Stimulated activated CD8-positive, alpha-beta memory T cell treated with anti-CD3 and anti-CD28 coated beads, Interleukin-4, amount 100 ng/mL, for 24 hours (primary cell): ENCODE results near the gene RPS14.

Experiments used
- DNase-seq: peaks from one replicate; pipeline ENCODE4 v3.0.0-alpha.2; 2020; ENCODE audit warnings: low read depth

RPS14 gene

GRCh38 chr5:150413176-150413901 lies 36.2 kb downstream of the RPS14 start:
- no peak for DNase-seq

DNA sequence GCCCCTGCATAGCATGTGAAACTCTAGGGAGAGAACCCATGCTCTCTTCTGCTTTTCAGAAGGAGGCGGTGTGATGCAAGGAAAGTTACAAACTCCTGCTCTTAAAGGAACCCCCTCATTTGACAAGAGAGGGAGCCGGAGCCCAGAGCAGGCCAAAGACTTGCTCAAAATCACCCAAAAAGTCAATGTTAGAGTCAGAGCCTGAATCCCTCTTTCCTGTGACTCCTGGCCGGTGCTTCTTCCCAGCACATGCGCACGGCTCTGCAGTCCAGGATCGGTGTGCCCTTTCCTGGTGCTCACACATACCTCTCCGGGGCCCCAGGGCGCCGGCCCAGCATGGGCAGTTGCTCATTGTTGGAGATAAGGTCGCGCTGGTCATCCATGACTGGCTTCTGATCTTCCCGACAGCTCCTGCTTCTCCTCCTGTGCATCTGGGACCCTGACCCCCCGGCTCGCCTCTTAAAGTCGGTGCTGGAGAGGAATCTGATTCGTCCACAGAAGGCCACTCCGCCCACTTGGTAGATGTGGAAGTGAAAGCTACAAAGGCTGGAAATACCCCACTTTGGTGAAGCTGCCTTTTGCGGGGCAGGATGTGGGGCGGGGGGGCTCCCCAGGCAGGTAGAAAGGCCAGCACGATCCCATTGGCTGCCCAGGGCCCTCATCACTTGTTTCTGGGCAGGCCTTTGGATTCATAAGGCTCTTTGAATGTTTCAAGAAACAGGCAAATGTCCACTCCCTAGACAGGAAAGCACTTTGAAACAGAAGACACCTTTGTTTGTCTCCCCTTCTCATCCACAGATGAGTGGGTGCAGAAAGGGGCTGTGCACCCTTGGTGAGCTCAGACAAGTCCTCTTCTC lies 37.0 kb downstream of the RPS14 start, which contains the start of gene CD74:
CD74 (minus strand) TSS at position 592 of the 857 bp plus-strand sequence; CDS start at position 431, 161 bp downstream.
- DNase-seq = peak; percentile 87

- DNase-seq = peak; percentile 43
Measured at GRCh38 chr5:150411245-150411979, 38.1 kb downstream of the RPS14 start.

GRCh38 chr5:150410524-150411244 lies 38.9 kb downstream of the RPS14 start:
- no peak for DNase-seq

DNA sequence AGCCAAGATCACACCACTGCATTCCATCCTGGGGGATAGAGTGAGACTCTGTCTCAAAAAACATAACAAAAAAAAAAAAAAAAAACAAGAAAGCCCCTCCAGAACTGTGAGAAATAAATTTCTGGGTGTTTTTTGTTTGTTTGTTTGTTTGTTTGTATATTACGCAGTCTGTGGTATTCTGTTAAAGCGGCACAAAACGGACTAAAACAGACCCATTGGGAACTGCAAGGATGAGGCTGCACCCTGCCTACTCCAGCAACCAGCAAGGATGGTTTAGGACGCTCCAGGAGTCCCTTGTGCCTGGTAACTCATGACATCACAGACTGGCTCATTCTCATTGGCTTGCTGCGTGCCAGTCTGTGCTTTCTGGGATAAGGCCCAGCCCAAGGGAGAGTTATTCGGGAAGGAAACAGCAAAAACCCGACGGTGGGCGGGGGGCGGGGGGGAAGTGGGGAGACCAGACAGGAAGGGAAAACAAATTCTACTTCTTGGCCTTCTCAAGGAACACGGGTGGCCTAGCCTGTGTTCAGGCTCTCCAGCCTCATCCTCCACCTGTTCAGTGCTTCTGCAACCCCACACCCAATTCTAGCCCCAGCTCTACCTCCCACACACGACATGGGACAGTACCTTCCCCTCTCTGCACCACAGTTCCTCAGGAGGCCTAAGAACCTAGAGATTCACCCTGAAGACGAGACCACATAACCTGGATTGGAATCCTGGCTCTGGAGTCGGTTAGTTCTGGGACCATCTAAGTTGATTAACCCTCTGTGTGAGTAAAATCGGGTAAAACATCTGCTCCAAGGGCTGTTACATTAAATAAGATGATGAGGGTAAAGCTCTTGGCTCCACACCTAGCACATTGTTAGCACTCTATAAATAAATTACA lies 39.7 kb downstream of the RPS14 start:
- DNase-seq = no peak

GRCh38 chr5:150408231-150408943 lies 41.2 kb downstream of the RPS14 start:
- no peak for DNase-seq

- no peak for DNase-seq
Measured at GRCh38 chr5:150407096-150407720, 42.3 kb downstream of the RPS14 start.

GRCh38 chr5:150406723-150407095 lies 42.8 kb downstream of the RPS14 start:
- no peak for DNase-seq

GRCh38 chr5:150406103-150406722 lies 43.3 kb downstream of the RPS14 start:
- DNase-seq = no peak

DNA sequence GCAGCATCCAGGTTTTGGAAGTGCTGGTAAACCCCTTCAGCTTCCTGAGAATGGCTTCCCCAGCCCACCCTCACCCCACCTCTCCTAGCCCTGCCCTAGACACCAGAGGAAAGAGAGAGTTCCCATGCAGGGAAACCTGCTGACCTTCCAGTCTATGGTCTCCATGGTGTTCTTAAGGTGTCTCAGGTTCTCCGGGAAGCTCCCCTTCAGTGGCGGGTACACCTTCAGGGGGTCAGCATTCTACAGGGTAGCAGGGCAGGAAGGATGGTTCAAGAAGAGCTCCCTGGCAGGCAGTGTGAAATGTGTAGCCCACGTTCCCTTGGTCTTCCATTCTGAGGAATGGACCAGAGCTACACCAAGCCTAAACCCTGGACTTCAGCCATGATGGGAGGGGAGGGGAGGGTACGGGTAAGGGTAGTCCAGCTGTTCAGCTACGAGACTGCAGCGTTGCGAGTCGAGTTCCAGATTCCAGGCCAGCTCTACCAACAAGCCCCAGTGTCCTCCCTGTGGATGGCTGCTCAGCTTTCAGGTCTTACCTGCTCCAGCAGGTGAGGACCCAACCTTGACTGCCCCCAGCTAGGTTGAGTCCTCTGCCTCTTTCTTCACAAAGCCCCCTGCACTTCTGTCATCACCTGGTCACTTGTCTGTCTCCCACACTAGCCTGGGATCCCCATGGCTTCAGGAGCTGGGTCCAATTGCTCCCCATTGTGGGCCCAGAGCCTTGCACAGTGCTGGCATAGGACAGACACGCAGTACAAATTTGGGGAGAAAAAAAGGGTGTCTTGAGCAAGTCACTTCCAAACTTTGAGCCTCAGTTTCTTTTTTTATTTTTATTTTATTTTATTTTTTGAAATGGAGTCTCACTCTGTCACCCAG lies 44.4 kb downstream of the RPS14 start:
- no peak for DNase-seq

- DNase-seq = no peak
Measured at GRCh38 chr5:150404535-150404934, 45.0 kb downstream of the RPS14 start.

DNA sequence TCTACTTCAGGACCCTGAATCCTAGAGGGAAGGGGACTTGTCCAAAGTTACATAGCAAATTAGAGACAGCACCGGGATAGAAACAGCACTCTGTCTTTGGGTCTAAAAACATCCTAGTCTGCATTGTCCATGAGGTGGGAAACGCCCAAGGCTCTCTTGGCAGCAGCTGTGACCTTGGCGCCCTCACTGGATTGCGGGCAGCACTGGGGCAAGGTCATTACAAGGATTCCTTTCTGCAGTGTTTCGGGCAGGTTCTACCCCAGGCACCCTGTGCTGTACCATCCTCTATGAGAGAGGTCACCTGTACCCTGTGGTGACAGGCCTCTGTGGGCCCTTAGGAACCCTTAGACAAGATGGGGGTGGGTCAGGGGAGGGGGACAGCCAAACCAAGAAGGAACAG lies 45.4 kb downstream of the RPS14 start:
- DNase-seq = no peak

- no peak for DNase-seq
Measured at GRCh38 chr5:150402901-150403342, 46.6 kb downstream of the RPS14 start.

GRCh38 chr5:150402229-150402773 lies 47.2 kb downstream of the RPS14 start:
- no peak for DNase-seq

GRCh38 chr5:150401376-150402228 lies 47.9 kb downstream of the RPS14 start:
- no peak for DNase-seq

DNA sequence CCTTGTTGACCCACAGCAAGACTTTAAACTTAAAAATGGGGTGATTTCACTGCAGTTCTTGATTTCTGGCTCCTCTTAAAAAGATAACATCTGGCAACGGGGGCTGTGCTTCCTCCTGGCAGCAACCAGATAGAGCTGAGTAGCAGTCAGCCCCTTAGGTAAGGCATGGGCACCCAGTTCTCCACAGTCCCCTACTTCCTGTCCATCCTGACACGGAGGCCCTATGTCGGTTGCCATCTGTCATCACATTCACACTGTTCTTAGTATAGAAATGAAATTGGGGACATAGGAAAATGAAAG lies 48.5 kb downstream of the RPS14 start:
- no peak for DNase-seq
